Measurements from ENCODE around the gene HACD4.

The HACD4 gene

DNA sequence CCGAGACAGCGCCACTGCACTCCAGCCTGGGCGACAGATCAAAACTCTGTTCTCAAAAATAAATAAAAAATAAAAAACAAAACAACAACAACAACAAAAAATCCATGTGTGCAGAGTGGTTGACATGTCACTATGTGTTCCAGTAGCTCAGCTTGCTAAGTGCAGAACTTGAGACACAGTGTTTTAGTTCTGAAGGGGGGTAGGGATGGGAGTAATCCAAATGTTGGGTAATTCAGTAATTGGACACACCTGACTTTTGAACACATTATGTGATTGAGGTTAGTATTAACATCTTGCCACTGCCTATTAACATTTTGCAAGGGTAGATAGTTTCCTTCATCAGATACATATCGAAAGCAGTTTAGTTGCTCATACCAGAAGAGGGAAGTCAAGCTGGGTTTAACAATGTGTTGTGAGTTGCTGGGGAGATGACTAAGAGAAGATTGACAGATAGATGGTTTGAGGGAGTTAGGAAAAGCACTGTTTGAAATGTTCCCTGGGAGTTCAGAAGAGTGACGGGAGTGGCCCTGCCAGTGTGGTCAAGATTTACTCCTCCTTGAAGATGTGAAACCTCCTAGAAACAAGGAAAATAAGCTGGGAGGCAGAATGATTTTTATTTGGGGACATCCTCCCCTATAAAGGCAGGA is 928 bp downstream of the HACD4 start:
- peak; percentile 26 to 57 for DNase-seq
- Histone ChIP-seq H3K23ac (ENCODE audit: low read length) (no peak overlapping the region), H2AK5ac (ENCODE audit: low read length) (no peak overlapping the region), H2BK120ac (ENCODE audit: insufficient read depth, low read length, poor library complexity) (no peak overlapping the region), H2AFZ (ENCODE audit: insufficient read depth, low read length, poor library complexity) (no peak overlapping the region), H3K27me3 (ENCODE audit: insufficient read depth, low read length) (no peaks in the 10 kb centered on the region), H3K4ac (ENCODE audit: low read depth, low read length) (no peak overlapping the region), H4K12ac (ENCODE audit: low read depth, low read length) (no peak overlapping the region), H2BK12ac (ENCODE audit: low read length) (no peak overlapping the region), H3K4me3 (ENCODE audit: low read depth, low read length) (no peak overlapping the region), H4K91ac (ENCODE audit: low read depth, low read length) (no peak overlapping the region), H2BK5ac (ENCODE audit: low read depth, low read length, poor library complexity) (no peak overlapping the region), H4K8ac (ENCODE audit: low read depth, low read length) (no peak overlapping the region), H3K9ac (ENCODE audit: low read length) (no peak overlapping the region), H3K27ac (ENCODE audit: low read depth, low read length) (no peak overlapping the region), H3K4me1 (ENCODE audit: control insufficient read depth in 1 of 2, insufficient read depth in 2 of 2, low read length in 2 of 2) (peaks cover 3 to 12% of the 10 kb centered on the region in 2 experiments), H3K14ac (ENCODE audit: low read length) (no peak overlapping the region), H3K4me2 (ENCODE audit: low read length) (peak overlapping the region; percentile 67), H3K9me3 (ENCODE audit: insufficient read depth, low read depth, low read length) (no peaks in the 10 kb centered on the region), H3K36me3 (ENCODE audit: control insufficient read depth in 1 of 2, insufficient read depth in 2 of 2, low read length in 2 of 2) (peaks cover 0 to 2% of the 10 kb centered on the region in 2 experiments), H3K79me1 (ENCODE audit: low read length) (peaks cover 8% of the 10 kb centered on the region), H3K79me2 (ENCODE audit: control insufficient read depth, insufficient read depth, low read length, poor library complexity) (peaks cover 5% of the 10 kb centered on the region), H3K18ac (ENCODE audit: low read length) (no peak overlapping the region)
- WGBS (ENCODE audit: extremely low coverage, insufficient coverage, insufficient read length): no CpG with 5 or more reads among the region's 5 CpGs

- Histone ChIP-seq H3K9me3 (ENCODE audit: insufficient read depth, low read depth, low read length) (no peaks in the 10 kb centered on the region), H4K8ac (ENCODE audit: low read depth, low read length) (no peak overlapping the region), H2BK120ac (ENCODE audit: insufficient read depth, low read length, poor library complexity) (no peak overlapping the region), H3K9ac (ENCODE audit: low read length) (no peak overlapping the region), H4K91ac (ENCODE audit: low read depth, low read length) (no peak overlapping the region), H4K12ac (ENCODE audit: low read depth, low read length) (no peak overlapping the region), H3K79me1 (ENCODE audit: low read length) (peaks cover 8% of the 10 kb centered on the region), H2AK5ac (ENCODE audit: low read length) (no peak overlapping the region), H3K27ac (ENCODE audit: low read depth, low read length) (no peak overlapping the region), H3K14ac (ENCODE audit: low read length) (no peak overlapping the region), H3K4me1 (ENCODE audit: control insufficient read depth in 1 of 2, insufficient read depth in 2 of 2, low read length in 2 of 2) (peaks cover 3 to 12% of the 10 kb centered on the region in 2 experiments), H3K4me3 (ENCODE audit: low read depth, low read length) (no peak overlapping the region), H3K79me2 (ENCODE audit: control insufficient read depth, insufficient read depth, low read length, poor library complexity) (peaks cover 5% of the 10 kb centered on the region), H3K23ac (ENCODE audit: low read length) (no peak overlapping the region), H2BK12ac (ENCODE audit: low read length) (no peak overlapping the region), H3K36me3 (ENCODE audit: control insufficient read depth in 1 of 2, insufficient read depth in 2 of 2, low read length in 2 of 2) (peaks cover 0 to 2% of the 10 kb centered on the region in 2 experiments), H3K18ac (ENCODE audit: low read length) (no peak overlapping the region), H3K27me3 (ENCODE audit: insufficient read depth, low read length) (no peaks in the 10 kb centered on the region), H3K4ac (ENCODE audit: low read depth, low read length) (no peak overlapping the region), H2AFZ (ENCODE audit: insufficient read depth, low read length, poor library complexity) (no peak overlapping the region), H3K4me2 (ENCODE audit: low read length) (no peak overlapping the region), H2BK5ac (ENCODE audit: low read depth, low read length, poor library complexity) (no peak overlapping the region)
- WGBS (ENCODE audit: extremely low coverage, insufficient coverage, insufficient read length): no CpG with 5 or more reads among the region's 8 CpGs
- DNase-seq: no peak
Measured at GRCh38 chr9:21029661-21030060, 1.8 kb downstream of the HACD4 start.

DNA sequence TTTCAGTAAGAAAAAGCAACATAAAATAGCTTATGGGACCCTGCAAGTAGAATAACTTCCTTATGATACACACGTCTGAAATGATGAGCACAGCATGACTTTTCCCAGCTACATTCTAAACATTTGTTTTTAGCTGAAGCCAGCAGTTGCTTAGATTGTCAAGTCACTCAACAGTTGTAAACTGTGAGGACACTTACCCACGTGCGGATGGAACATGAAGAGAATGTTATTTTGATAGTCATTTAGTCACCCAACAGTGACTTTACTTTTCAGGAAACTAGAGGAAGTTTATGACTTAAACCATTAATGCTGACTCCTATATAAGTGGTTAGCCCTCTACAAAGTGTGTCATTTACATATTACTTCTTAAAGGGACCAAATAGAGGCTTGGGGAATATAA is 3.0 kb downstream of the HACD4 start:
- Histone ChIP-seq H2AK5ac (ENCODE audit: low read length) (no peak overlapping the region), H3K4me1 (ENCODE audit: control insufficient read depth in 1 of 2, insufficient read depth in 2 of 2, low read length in 2 of 2) (peaks cover 3 to 12% of the 10 kb centered on the region in 2 experiments), H3K4me3 (ENCODE audit: low read depth, low read length) (no peak overlapping the region), H3K9me3 (ENCODE audit: insufficient read depth, low read depth, low read length) (no peaks in the 10 kb centered on the region), H2BK5ac (ENCODE audit: low read depth, low read length, poor library complexity) (no peak overlapping the region), H2AFZ (ENCODE audit: insufficient read depth, low read length, poor library complexity) (no peak overlapping the region), H2BK12ac (ENCODE audit: low read length) (no peak overlapping the region), H2BK120ac (ENCODE audit: insufficient read depth, low read length, poor library complexity) (no peak overlapping the region), H3K9ac (ENCODE audit: low read length) (no peak overlapping the region), H3K18ac (ENCODE audit: low read length) (no peak overlapping the region), H4K91ac (ENCODE audit: low read depth, low read length) (no peak overlapping the region), H3K23ac (ENCODE audit: low read length) (no peak overlapping the region), H3K36me3 (ENCODE audit: control insufficient read depth in 1 of 2, insufficient read depth in 2 of 2, low read length in 2 of 2) (peaks cover 0 to 2% of the 10 kb centered on the region in 2 experiments), H3K79me2 (ENCODE audit: control insufficient read depth, insufficient read depth, low read length, poor library complexity) (peaks cover 5% of the 10 kb centered on the region), H3K14ac (ENCODE audit: low read length) (no peak overlapping the region), H3K79me1 (ENCODE audit: low read length) (peaks cover 8% of the 10 kb centered on the region), H4K12ac (ENCODE audit: low read depth, low read length) (no peak overlapping the region), H3K27ac (ENCODE audit: low read depth, low read length) (no peak overlapping the region), H3K4ac (ENCODE audit: low read depth, low read length) (no peak overlapping the region), H4K8ac (ENCODE audit: low read depth, low read length) (no peak overlapping the region), H3K4me2 (ENCODE audit: low read length) (no peak overlapping the region), H3K27me3 (ENCODE audit: insufficient read depth, low read length) (no peaks in the 10 kb centered on the region)
- no CpG with 5 or more reads among the region's 3 CpGs for WGBS (ENCODE audit: extremely low coverage, insufficient coverage, insufficient read length)
- DNase-seq: peak in 1 of 2 donors; percentile 13

GRCh38 chr9:21027295-21027694 is 4.1 kb downstream of the HACD4 start:
- Histone ChIP-seq H3K27ac (ENCODE audit: low read depth, low read length) (no peak overlapping the region), H2BK12ac (ENCODE audit: low read length) (no peak overlapping the region), H3K9me3 (ENCODE audit: insufficient read depth, low read depth, low read length) (no peaks in the 10 kb centered on the region), H3K18ac (ENCODE audit: low read length) (no peak overlapping the region), H3K79me2 (ENCODE audit: control insufficient read depth, insufficient read depth, low read length, poor library complexity) (peaks cover 5% of the 10 kb centered on the region), H3K23ac (ENCODE audit: low read length) (no peak overlapping the region), H2BK120ac (ENCODE audit: insufficient read depth, low read length, poor library complexity) (no peak overlapping the region), H3K9ac (ENCODE audit: low read length) (no peak overlapping the region), H3K36me3 (ENCODE audit: control insufficient read depth in 1 of 2, insufficient read depth in 2 of 2, low read length in 2 of 2) (peaks cover 0 to 2% of the 10 kb centered on the region in 2 experiments), H3K4me2 (ENCODE audit: low read length) (no peak overlapping the region), H3K4ac (ENCODE audit: low read depth, low read length) (no peak overlapping the region), H4K12ac (ENCODE audit: low read depth, low read length) (no peak overlapping the region), H3K4me1 (ENCODE audit: control insufficient read depth in 1 of 2, insufficient read depth in 2 of 2, low read length in 2 of 2) (peaks cover 3 to 12% of the 10 kb centered on the region in 2 experiments), H3K27me3 (ENCODE audit: insufficient read depth, low read length) (no peaks in the 10 kb centered on the region), H2AFZ (ENCODE audit: insufficient read depth, low read length, poor library complexity) (no peak overlapping the region), H3K14ac (ENCODE audit: low read length) (no peak overlapping the region), H3K79me1 (ENCODE audit: low read length) (peaks cover 8% of the 10 kb centered on the region), H2AK5ac (ENCODE audit: low read length) (no peak overlapping the region), H3K4me3 (ENCODE audit: low read depth, low read length) (no peak overlapping the region), H2BK5ac (ENCODE audit: low read depth, low read length, poor library complexity) (no peak overlapping the region), H4K91ac (ENCODE audit: low read depth, low read length) (no peak overlapping the region), H4K8ac (ENCODE audit: low read depth, low read length) (no peak overlapping the region)
- peak in 1 of 2 donors; percentile 34 for DNase-seq
- no CpG with 5 or more reads among the region's 4 CpGs for WGBS (ENCODE audit: extremely low coverage, insufficient coverage, insufficient read length)
